Subcutaneous adipose tissue (tissue), 4 donors: Measurements from ENCODE around the gene EIF2S2. TPM values are rescaled to one million over a fixed set of nuclear protein-coding genes. Genes with fewer than 3 reads are reported as not detected.

Experiments
- CTCF ChIP-seq: fragments of 450-650 bp; IDR thresholded peaks from one replicate; pipeline ENCODE4 v1.5.1; 2016; ENCODE audit warnings: low read depth, mild to moderate bottlenecking, control low read depth, antibody characterized with exemption, moderate library complexity
- total RNA-seq, 4 donors: library from RNA; depleted of rRNA; stranded (reverse); fragments of >200 nt; gene quantifications; one replicate each; pipeline ENCODE4 v1.1.0, GENCODE V29; 2016

Gene EIF2S2
- total RNA-seq: 10 to 100 TPM; 41.6 to 86.6 (median 49.7) TPM

- TF ChIP-seq CTCF: no peak
Measured at GRCh38 chr20:34111702-34112599, at the start of gene EIF2S2. TSS of gene EIF2S2 (minus strand) at chr20:34112243. CDS start at chr20:34112110, 133 bp downstream.

- no peak for TF ChIP-seq CTCF
Measured at GRCh38 chr20:34155836-34156235, 43.8 kb upstream of the EIF2S2 start.

GRCh38 chr20:34150306-34151000, 38.4 kb upstream of the EIF2S2 start:
- no peak for TF ChIP-seq CTCF

- no peak for TF ChIP-seq CTCF
Measured at GRCh38 chr20:34145280-34145819, 33.3 kb upstream of the EIF2S2 start.

GRCh38 chr20:34143951-34144350, 31.9 kb upstream of the EIF2S2 start:
- no peak for TF ChIP-seq CTCF

GRCh38 chr20:34142121-34142520, 30.1 kb upstream of the EIF2S2 start:
- TF ChIP-seq CTCF: no peak

- TF ChIP-seq CTCF: no peak
Measured at GRCh38 chr20:34141293-34141692, 29.2 kb upstream of the EIF2S2 start.
